SKM-1 treated with dmso at 0.1 percent for 144 hours (cell line): Measurements from ENCODE around the gene ALS2CL.

ENCODE experiments used
- DNase-seq: peaks from one replicate; lab custom pipeline; 2025; ENCODE audit not compliant: unreplicated experiment; lab: John Stamatoyannopoulos, UW

Gene ALS2CL

DNA sequence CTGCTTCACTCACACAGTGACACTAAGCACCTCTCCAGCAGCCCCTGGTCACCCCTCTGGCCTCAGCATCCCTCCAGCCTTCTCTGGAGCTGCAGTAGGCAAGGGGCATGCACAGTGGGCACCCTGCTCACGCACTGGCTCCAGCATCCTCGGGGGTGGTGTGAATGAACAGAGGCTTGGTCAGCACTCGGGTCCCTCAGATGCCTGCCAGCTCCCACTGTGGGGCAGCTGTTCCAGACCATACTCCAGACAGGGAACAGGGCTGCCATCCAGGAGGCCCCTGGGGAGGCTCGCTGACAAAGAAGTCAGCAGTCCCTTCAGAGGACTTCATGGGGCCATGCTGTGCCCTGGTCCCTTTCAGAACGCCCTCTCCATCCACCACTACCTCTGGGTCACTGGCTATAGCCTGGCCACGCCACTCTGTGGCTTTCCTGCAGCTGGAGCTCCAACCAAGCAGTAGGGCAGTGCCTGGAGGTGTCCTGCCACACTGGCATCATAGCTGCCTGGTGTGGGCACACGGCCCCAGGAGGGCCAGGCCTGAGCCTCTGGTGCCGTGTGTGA, 26.3 kb downstream of the ALS2CL start:
- no peak for DNase-seq

DNA sequence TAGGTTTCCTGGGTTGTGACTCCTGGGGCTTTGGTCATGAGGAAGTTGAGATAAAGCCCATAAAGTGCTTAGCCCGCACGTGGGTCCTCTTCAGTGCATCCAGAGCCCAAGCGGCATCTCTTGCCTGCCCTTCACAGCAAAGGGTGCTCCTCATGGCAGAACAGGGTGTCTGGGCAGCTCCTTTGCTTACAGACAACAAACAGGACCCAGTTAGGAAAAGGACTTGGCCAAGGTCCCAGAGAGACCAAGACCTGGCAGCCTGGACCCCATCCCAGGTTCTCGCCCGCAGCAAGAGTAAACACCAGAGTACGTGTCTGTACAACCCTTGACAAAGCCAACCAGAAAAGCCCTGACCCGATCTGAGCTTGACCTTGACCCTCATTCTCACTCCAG, 27.0 kb downstream of the ALS2CL start:
- DNase-seq, result no peak

DNA sequence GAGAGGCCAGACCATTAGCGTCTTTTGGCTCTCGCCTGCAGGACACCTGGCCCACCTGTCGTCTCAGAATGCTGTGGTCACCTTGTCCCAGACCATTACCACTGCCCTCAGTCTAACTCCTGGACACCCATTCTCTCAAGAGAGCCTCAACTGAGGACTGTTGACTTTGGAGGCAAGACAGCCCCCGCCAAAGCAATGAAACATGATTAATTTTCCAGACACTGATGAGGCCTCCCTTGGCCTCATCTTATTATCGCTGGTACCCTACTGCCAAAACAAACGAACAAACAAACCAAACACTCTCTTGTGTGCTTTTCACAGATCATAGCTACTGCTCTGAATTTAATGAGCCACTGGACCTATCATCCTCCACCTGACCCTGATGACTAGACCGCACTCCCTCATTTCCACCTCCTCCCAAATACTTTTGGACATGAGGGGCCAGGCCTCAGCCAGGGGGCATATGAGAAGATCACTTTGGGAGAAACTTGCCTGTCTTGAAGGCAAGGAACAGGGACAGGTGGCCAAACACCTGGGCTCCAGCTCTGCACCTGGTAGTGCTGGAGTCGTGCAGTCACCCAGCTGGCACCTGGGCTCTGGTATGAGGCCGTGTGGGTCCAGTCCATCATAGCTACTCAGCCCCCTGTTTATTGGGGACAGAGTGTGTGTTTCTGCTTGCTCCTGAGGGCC, 27.6 kb downstream of the ALS2CL start:
- no peak for DNase-seq

DNA sequence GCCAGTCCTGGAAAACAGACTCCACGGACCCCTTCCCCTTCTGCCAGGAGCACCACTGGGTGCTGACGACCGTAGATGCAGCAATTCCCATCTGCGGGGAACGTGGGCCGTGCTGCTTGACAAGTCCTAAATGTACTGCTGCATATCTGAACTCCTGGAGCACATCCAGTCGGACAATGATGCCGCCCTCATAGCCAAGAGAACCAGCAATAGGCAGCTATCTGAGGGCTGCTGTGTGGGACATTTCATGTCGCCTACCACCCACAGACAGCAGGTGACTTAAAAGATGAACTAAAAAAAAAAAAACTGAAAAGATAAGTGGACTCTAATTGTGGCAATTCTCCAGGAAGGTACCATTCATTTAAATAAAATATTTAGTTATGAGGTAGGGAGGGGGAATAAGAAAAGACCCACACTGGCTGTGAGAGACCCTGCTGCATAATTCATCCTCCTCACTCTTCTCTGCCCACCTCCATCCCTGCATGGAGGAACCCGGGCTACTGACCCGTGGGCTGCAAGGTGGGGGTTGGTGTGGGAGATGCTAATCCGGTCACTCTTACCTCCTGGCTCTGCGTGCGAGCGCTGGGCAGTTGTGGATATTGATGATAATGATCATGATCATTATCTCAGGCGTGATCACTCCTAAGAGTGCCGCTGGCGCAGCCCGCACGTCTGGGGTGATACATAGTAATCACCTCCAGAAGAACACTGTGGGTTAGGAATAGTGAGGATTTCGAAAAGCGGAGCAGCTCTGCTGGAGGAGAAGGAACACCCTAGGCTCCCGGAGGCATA, 28.3 kb downstream of the ALS2CL start:
- DNase-seq, result no peak

- DNase-seq, result no peak
Measured at GRCh38 chr3:46664188-46664970, 29.1 kb downstream of the ALS2CL start.

DNA sequence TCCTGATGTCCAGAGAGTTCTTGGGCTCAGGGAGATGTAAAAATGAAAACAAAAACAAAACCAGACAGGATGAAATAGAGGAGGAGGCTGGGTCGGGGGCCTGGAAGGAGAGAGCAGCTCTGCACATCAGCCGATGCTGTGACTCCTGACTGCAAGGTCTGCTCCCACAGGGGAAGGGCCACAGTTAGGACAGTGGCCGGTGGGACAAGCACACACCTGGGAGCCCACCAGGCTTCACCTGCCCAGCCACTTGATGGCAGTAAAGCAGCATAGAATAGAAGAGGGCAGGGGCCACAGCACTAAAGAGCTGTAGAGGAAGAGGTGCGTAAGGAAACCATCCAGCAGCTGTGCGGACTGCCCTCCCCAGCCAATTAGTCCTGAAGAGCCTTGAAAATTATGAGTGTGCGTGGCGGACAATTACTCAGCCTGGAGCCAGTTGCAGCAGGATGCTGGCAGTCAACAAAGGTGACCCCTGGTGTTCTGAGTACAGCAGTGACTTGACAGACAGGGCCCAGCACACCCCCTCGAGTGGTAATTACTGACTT, 29.8 kb downstream of the ALS2CL start:
- DNase-seq, result no peak

- no peak for DNase-seq
Measured at GRCh38 chr3:46662771-46663551, 30.5 kb downstream of the ALS2CL start.

DNA sequence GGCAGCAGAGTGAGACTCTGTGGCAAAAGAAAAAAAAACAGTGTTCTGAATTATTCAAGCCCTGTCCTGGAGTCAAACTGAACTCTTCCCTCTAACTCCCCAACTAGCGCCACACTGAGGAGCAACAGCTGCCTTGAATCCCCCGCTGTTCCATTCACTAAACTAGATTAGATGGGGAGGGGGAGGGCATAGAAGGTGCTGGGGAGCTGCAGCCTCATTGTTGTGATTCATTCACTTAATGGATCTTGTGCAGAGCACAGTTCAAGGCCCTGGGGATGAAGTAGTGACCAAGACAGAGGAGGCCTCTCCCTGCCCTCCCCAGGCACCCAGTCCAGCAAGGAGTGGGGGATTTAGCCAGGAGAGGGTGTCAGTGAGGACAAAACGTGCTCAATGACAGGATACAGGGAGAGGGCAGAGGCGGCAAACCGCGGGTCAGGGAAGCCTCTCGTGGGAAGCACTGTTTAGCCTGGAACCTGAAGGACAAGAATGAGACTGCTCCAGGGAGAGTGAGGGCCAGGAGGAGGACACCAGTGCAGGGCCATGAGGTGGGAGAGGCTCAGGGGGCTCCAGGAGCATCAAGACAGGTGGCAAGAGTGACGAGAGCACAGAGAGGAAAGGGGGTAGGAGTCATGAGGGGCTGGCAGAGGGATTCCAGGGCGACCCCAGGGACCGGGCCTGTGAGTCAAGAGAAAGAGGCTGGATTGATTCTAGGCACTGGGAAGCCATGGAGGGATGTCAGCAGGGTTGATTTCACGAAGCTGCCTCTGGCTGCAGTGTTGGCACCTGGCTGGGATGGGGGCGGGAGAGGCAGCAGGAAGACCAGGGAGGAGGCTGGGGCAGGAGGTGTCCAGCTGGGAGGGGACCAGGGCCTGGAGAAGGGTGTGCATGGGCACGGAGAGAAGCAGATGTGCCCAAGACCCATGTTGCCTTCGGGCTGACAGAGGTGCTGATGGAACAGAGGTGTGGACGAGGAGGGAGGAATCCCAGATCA, 31.4 kb downstream of the ALS2CL start:
- no peak for DNase-seq

GRCh38 chr3:46660543-46661523, 32.6 kb downstream of the ALS2CL start:
- no peak for DNase-seq

GRCh38 chr3:46660003-46660402, 33.5 kb downstream of the ALS2CL start:
- no peak for DNase-seq

DNA sequence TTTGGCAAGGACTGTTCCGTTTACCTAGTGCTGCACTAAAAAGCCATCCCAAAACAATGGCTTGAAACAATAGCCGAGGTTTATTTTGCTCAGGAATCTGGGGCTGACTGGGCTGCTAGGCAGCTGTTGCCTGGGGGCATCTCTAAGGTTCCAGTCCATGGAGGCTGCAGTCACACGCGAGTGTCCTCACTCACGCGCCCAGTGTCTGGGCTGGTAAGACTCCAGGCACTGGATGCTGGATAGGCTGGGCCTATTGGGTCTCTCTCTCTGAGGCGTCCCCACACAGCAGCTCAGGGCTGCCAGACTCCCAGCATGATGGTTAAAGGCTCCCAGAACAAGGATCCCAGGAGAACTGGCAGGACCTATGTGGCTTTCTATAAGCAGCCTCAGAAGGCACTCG, 34.2 kb downstream of the ALS2CL start:
- DNase-seq, result no peak

DNA sequence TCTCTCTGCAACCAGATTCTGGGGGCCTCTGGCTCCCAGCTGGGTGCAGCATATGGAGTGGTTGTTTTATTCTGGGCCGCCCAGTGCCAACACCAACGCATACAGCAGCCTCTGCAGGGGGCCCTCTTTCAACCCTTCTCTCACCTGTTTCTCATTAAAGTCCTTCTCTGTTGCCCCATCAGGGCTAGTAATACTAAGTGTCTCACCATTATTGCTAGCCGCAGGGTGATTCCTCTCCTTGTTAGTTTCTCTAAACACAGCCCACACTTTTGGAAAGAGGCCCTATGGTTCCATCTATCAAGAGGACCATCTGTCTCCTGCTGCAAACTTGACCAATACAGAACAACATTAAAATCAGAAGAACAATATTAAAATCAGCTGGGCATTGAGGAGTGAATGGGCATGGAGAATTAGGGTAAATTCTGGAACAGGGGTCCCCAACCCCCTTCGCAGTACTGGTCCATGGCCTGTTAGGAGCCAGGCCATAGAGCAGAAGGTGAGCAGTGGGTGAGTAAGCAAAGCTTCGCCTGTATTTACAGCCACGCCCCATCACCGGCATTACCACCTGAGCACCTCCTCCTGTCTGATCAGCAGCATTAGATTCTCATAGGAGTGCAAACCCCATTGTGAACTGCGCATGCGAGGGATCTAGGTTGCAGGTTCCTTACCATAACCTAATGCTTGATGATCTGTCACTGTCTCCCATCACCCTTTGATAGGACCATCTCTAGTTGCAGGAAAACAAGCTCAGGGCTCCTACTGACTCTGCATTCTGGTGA, 36.5 kb downstream of the ALS2CL start:
- no peak for DNase-seq

DNA sequence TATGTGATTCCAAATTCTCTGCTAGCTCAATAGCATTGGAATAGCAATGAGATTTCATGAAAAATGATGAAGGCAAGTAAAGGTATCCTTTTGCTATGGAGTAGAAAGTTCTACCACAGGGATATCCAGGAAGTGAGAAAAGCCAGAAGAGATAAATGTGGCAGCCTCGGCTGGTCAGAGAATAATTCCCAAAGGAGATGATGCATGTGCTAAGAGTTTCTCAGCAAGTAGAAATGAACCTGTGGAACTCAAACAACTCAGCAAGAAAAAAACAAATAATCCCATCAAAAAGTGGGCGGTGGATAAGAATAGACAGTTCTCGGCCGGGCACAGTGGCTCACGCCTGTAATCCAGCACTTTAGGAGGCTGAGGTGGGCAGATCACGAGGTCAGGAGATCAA, 38.2 kb downstream of the ALS2CL start:
- DNase-seq, result no peak

- DNase-seq, result no peak
Measured at GRCh38 chr3:46651084-46651483, 42.4 kb downstream of the ALS2CL start.

- DNase-seq, result no peak
Measured at GRCh38 chr3:46649436-46649835, 44.0 kb downstream of the ALS2CL start.

DNA sequence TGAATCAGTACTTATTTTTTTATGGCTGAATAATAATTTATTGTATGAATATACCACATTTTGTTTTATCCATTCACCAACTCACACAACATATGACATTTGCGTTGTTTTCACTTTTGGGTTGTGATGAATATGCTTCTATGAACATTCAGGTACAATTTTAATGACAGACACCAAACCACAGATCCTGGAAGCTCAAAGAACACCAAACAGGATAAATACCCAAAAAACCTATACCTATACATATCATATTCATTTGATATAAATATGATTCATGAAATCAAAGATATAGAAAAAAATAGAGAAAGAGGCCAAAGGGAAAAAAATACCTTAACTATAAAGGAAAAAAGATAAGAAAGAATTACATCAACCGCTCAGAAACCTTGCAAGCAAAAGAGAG, 45.4 kb downstream of the ALS2CL start:
- DNase-seq, result no peak

- no peak for DNase-seq
Measured at GRCh38 chr3:46646700-46647099, 46.8 kb downstream of the ALS2CL start.
